GM21717 (cell line): Measurements from ENCODE around the gene MLST8.
"Not testable (repeated sequence)": the region's sequence is repeated elsewhere in the genome, so short reads cannot be mapped to it uniquely, and the experiment has no call there.

ENCODE experiments used
- ATAC-seq: cut with Tn5 transposase; IDR thresholded peaks from one replicate; pipeline ENCODE4 v1.9.1; 2021; ENCODE audit warnings: mild to moderate bottlenecking, moderate library complexity; ENCODE audit not compliant: unreplicated experiment

The MLST8 gene

DNA sequence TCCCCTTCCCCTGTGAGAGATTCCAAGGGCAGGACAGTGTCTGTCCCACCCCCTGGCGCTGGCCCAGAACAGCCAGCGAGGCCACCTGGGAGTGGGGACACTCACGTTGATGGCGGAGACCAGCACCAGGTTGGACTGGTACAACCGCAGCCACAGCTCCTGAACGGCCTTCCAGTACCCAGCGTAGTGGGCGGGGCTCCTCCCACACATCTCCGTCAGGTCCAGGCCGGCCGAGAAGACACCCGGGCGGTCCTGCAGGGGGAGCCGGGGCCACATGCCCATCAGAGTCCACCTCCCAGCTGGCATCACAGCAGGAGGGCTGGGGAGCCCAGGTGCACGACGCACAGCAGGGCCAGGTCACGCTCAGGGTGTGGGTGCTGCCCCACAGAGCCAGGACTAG is 39.0 kb downstream of the MLST8 start:
- ATAC-seq, result no peak

DNA sequence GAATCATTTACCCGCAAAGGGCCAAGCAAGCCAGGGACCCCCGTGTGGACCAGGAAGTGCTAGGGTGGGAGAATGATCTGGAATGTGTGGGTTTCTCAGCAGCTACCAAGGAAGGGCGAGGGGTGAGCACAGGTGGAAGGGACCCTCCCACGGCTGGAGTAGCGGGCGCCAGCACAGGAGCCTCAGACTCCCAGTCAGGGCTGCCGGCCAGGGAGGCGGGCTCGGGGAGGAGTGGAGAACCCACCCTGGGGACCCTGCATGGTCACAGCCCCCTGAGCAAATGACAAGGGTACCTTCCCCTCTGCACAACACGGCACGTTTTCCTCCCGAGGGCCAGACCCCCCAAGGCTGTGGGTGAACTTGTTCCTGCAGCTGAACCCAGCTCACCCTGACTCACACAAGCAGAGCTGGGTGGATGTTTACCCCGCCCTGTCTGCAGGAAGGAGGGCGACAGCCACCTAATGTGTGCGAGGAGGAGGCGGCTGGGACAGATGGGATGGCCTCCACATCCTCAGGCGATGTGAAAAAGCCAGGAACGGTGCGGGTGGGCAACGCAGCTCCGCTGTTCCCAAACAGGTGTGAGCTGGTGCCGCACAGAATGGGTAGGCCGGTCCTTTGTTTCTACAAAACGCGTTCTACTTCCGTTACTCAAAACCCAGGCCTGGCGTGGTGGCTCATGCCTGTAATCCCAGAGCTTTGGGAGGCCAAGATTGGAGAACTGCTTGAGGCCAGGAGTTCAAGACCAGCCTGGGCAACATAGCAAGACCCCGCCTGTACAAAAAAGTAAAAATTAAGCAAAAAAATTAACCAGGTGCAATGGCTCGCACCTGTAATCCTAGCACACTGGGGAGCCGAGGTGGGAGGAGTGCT is 39.9 kb downstream of the MLST8 start:
- no peak for ATAC-seq

DNA sequence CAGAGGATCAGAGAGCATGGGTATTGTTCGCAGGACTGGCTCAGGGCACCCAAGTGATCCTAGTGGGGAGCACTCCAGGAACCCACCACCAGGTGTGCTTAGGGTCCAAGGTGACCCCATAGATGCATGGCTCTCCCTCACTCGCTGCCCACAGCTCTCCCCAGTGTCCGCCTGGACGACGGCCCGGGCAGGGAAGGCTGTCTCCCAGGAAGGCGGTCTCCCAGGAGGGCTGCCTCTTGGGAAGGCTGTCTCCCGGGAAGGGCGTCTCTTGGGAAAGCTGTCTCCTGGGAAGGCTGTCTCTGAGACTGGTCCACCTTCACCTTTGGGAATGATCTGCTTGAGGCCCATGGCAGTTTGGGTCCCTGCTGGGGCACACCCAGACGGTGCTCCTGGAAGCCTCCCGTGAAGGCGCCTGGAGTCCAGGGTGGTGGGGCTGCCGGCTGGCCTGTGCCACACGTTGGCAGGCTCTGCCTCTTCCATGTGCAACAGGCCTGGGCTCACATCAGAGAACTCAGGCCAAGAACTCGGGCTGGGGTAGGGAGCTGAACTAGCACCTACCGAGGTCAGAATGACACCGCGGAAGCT is 41.1 kb downstream of the MLST8 start:
- no peak for ATAC-seq

DNA sequence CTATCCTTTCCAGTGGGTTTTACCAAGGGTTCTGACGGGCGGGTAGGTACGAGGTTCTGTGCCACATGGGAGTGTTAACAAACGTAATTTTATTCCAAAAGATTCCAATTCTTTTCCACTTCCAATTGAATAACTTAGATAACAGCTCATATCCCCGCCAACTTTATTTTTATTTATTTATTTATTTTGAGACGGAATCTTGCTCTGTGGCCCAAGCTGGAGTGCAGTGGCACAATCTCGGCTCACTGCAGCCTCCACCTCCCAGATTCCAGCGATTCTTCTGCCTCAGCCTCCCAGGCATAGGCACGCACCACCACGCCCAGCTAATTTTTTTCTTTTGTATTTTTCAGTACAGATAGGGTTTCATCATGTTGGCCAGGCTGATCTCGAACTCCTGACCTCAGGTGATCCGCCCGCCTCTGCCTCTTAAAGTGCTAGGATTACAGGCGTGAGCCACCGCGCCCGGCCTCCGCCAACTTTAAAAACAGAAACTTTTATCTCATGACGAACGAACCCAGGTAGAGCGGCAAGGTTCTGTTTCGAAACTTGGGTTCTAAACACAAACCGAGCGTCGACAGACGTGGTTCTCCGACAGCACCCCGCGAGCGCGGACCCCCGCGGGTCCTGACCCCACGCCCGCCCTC is 45.5 kb downstream of the MLST8 start:
- no peak for ATAC-seq

DNA sequence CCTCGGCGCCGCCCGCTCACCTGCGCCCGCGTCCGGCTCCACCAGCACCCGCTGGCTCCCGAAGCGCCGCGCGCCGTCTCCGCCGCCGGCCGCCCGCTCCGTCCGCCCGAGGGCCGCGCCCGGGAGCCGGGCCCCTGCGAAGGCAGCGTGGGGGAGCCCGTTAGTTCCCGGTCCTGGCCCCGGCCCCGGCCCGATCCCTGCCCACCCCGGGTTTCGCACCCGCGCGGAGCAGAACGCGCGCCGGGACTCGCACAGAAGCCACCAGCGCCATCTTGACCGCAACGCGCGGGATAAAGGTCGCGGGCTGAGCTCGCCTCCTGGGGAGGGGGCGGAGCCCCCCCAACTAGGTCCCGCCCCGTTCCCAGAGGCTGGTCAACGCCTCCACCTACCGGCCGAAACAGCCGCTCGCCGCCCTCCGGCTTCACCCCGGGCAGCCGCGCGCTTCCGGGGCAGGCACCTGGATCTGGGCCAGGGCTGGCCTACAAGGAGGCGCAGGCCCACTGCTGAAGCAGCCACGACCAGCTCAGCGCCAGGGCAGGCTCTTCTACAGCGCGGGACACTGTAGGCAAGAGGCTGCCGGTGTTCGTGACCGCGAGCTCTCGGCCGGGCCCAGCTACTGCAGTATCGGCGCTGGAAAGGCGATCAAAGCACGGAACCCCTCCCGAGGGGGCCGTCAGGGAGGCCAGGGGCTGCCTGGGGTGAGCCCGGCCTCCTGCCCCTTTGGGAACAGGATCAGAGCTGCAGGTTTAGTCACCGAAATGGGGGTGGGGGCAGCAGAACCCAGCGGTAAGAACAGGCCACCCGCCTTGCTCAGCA is 46.2 kb downstream of the MLST8 start, which contains the start of gene ECI1:
Gene ECI1, minus strand, starts transcription at position 292 of the 816 bp plus-strand sequence. Its CDS starts 21 bp downstream, at position 271.
- peak; percentile 75 for ATAC-seq

DNA sequence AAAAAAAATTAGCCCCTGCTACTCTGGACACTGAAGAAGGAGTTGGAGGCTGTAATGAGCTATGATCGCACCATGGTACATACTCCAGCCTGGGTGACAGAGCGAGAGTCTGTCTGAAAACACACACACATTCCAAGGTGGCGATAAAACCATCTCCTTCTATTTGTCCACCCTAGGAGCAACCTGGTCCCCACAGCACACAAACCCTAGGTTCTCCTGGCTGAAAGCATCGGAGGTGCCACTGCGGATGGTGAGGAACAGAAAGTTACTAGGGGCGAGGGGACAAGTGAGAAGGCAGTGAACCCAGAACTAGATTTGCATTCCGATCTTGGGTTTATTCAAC is 47.5 kb downstream of the MLST8 start:
- ATAC-seq, result no peak

DNA sequence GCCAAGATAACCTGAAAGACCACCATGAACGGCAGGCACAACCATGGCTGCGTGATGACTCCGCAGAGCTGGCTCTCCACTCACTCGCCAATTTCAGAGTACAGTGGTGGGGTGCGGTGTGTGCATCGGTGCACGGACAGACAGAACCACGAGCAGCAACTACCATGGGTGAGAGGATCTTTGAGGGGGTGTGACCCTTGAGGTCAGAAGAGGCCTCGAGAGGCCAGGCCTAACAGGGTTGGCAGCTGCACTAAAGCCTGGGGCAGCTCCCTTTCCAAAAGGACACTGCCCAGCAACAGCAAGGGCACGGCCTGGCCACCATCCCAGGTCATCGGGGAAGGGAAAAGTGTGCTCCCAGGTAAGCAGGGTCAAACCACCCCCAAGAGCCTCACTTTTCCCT is 48.0 kb downstream of the MLST8 start:
- ATAC-seq, result no peak

DNA sequence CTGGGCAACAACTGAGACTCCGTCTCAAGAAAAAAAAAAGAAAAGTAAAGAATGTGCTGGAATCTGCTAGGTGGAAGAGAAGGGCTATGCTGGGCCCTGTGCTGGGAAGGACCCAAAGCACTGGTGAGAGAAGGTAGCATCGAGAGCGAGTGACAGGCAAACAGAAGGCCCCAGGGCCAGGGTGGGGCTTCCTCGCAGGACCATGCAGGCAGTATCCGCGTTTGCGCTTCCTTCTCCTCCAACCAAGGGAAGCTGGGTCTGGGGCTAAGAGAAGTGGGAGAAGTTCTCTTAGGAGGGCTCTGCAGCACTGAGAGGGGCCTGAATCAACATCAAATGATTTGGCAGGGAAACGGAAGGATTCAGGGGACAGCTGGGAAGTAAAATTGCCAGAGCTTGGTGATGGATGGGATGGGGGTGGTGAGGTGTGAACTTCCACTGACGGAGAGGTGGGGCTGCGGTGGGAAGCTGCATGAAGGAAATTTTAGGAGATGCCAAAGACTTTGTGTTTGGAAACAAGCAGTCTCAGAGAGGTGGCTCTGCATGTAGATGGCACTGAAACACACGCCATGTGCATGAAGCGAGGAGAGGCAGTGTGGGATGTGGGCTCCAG is 51.4 kb downstream of the MLST8 start:
- no peak for ATAC-seq

DNA sequence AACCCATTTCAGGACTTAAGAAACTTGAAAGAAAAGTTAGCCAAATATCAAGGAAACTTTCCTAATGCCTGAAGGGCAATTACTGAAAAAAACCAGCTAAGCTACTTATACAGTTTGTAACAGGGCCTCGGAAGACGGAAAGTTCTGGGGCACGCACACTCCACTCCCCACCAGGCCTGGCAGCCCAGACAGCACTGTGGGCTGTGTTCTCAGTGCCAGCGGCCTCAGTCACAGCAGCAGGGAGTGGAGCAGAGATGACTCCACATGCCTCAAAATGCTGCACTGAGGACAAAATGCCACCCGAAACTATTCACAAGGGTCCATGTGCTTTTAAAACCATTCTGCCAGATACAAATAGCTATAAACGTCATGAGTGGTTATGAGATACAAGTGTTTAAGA is 52.5 kb downstream of the MLST8 start:
- no peak for ATAC-seq

DNA sequence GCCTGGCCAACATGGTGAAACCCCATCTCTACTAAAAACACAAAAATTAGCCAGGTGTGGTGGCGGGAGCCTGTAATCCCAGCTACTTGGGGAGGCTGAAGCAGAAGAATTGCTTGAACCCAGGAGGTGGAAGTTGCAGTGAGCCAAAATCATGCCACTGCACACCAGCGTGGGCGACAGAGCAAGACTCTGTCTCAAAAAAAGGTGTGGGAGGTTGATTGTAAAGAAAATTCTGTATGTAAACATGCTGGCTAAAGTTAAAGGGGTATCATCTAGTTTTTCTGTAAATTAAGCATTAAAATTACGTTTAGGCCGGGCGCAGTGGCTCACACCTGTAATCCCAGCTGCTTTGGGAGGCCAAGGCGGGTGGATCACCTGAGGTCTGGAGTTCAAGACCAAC is 53.3 kb downstream of the MLST8 start:
- ATAC-seq, result not testable (repeated sequence)
